GM12864 (cell line): Measurements from ENCODE around the gene SLC9A8.

Experiments
- DNase-seq: peaks from one replicate; pipeline ENCODE4 v3.0.0-alpha.2; 2011; ENCODE audit warnings: low read depth
- H3K4me3 ChIP-seq: 2 replicates; pipeline ENCODE4 v1.5.1; 2011; ENCODE audit warnings: mild to moderate bottlenecking, low read depth, low read length, control low read depth
- CTCF ChIP-seq: IDR thresholded peaks from 2 replicates; pipeline ENCODE4 v1.5.1; 2011; ENCODE audit warnings: low read depth, mild to moderate bottlenecking, moderate library complexity, low read length, control low read depth, inconsistent platforms; ENCODE audit errors: missing control alignments

Gene SLC9A8

DNA sequence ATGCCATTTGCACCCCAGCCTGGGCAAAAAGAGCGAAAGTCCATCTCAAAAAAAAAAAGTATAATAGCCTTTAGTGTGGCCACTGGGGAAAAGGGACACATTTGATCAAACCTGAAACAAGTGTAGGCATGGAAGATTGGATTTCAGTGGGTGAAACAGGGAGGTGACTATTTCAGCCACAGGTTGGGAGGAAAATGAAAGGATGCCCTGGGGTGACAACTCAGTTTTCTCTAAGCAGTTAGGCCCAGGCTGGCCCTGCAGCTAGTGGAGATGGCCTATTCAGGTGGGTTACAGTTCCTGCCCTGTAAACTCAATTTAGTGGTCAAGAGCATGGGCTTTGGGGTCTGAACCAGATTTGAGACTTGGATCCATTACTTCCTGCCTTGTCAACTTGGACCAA, 66.3 kb downstream of the SLC9A8 start:
- no peak overlapping the region for H3K4me3 ChIP-seq
- no peak for TF ChIP-seq CTCF
- DNase-seq = no peak

DNA sequence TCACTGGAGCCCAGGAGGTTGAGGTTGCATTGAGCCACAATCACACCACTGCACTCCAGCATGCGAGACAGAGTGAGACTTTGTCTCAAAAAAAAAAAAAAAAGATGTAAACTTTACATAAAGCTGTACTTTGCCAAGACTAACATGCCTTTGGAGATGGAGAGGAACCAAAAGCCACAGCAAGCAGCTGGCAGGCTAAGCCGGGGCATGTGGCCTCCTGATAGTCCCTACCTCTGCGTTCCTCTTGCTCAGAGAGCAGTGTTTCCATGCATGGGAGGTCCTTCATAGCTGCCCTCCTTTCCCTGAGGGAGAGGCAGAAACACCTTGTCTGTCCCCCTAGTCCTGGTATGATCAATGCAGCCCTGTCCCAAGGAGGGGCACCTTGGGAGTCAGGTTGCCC, 67.5 kb downstream of the SLC9A8 start:
- no peak for DNase-seq
- no peak overlapping the region for H3K4me3 ChIP-seq
- no peak for TF ChIP-seq CTCF

DNA sequence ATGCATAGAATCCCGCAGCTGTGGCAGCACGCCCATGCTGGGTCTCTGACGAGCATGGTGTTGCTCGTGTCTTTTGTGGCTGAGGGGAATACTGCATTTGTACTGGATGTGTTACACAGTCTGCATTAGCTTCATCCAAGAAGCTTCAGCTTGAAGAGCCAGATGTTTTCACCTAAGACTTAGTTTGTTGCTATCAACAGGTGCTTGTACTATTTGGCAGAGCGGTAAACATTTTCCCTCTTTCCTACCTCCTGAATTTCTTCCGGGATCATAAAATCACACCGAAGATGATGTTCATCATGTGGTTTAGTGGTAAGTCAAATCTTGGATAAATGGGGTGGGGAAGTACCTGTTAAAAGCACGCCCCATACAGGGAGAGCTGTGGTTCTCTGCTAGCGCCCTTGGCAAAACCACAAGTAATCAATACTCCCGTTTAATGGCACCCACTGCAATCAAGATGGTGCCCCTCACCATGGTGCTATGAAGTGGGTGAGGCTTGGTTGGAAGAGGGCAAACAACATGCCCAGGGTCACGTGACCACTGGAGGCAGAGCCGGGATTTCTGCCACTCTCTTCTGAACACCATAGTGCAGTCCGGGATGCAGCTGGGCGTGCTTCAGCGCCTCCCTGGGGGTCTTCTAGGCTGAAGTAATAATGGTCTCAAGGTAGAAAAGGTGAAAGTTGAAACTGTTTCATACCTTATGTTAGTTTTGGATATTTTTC, 68.3 kb downstream of the SLC9A8 start:
- no peak overlapping the region for H3K4me3 ChIP-seq
- no peak for DNase-seq
- TF ChIP-seq CTCF = no peak

DNA sequence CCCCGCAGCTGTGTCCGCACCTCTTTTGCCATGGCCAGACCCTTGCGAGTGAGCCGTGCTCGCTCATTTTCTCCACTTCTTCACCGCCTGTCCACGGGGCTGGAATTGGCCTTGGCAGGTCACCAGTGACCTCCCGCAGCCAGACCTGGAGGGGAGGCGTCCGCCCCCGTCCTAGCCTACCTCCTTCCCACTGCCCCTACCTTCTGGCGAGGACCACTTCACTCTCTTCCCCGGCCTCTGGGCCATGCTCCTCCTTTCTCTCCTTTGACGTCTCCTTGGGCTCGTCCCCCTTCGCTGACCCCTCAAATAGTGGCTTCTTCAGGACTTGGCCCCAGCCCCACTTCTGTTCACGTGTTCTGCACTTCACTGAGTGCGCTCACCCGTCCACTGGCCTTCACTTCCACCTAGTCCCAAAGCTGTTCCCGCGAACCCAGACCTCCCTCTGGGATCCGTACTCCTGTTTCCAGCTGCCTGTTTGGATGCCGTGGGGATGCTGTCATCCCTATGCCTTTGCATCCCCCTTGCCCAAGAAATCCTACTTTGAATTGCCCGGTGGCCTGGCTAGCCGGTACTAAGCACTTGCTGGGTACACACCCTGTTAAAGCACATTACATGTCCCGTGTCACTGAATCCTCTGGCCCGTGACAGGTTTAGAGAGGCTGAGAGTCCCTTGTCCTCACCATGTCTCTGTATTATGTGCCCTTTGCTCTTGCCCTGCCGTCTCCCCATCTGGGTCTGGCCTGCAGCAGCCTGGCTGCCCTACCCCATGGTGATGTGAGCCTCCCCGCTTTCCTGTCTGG, 69.7 kb downstream of the SLC9A8 start:
- TF ChIP-seq CTCF = no peak
- no peak for DNase-seq

GRCh38 chr20:49883246-49883802, 70.7 kb downstream of the SLC9A8 start:
- DNase-seq = no peak
- H3K4me3 ChIP-seq = no peak overlapping the region
- no peak for TF ChIP-seq CTCF

More for the DNA sequence above, 69.7 kb downstream of the SLC9A8 start:
- no peak overlapping the region for H3K4me3 ChIP-seq

GRCh38 chr20:49885558-49886332, 73.1 kb downstream of the SLC9A8 start:
- no peak for TF ChIP-seq CTCF
- DNase-seq = no peak
- no peak overlapping the region for H3K4me3 ChIP-seq
